Fibroblast of lung (primary cell): ENCODE data around the gene SNRPE. TPM values are rescaled to one million over a fixed set of nuclear protein-coding genes. Genes with fewer than 3 reads are reported as not detected.
A peak's percentile ranks its signal among the peaks of the same experiment; 100 is the strongest.

Experiments
- DNase-seq, 2 donors: peaks; one replicate each; pipeline versions ENCODE4 v3.0.0 to v3.0.0-alpha.2; 2010; ENCODE audit warnings: low read depth in 2 of 2
- H2AFZ ChIP-seq: 2 replicates; pipeline ENCODE4 v1.5.1; 2012; ENCODE audit warnings: low read length, control low read depth, inconsistent platforms
- H3K27ac ChIP-seq: 2 replicates; pipeline ENCODE4 v1.5.1; 2011; ENCODE audit warnings: low read length, control low read depth; ENCODE audit not compliant: insufficient read depth
- H3K27me3 ChIP-seq: 2 replicates; pipeline ENCODE4 v1.5.1; 2011; ENCODE audit warnings: mild to moderate bottlenecking, low read length; ENCODE audit not compliant: control insufficient read depth, insufficient read depth
- H3K36me3 ChIP-seq: 2 replicates; pipeline ENCODE4 v1.5.1; 2011; ENCODE audit warnings: low read length; ENCODE audit not compliant: control insufficient read depth, insufficient read depth
- H3K4me1 ChIP-seq: 2 replicates; pipeline ENCODE4 v1.5.1; 2011; ENCODE audit warnings: low read length; ENCODE audit not compliant: control insufficient read depth, insufficient read depth; ENCODE audit errors: extremely low read depth
- H3K4me2 ChIP-seq: 2 replicates; pipeline ENCODE4 v1.5.1; 2011; ENCODE audit warnings: low read length, control low read depth; ENCODE audit not compliant: insufficient read depth; ENCODE audit errors: extremely low read depth
- H3K4me3 ChIP-seq, 4 experiments: fragments of 200-600 bp in 1 of 4; sonication (generic) in 1 of 4; replicated peaks in 1 of 4; 2 replicates each; pipeline ENCODE4 v1.5.1; 2011 to 2016; ENCODE audit warnings: low read length in 4 of 4, low read depth in 3 of 4, mild to moderate bottlenecking in 3 of 4, control low read depth in 2 of 4, inconsistent platforms in 1 of 4, mixed read lengths in 1 of 4; ENCODE audit not compliant: insufficient read depth in 1 of 4; ENCODE audit errors: control extremely low read depth in 1 of 4
- H3K79me2 ChIP-seq: 2 replicates; pipeline ENCODE4 v1.5.1; 2012; ENCODE audit warnings: mild to moderate bottlenecking, low read length, inconsistent platforms; ENCODE audit not compliant: control insufficient read depth, insufficient read depth
- H3K9ac ChIP-seq: 2 replicates; pipeline ENCODE4 v1.5.1; 2011; ENCODE audit warnings: mild to moderate bottlenecking, low read length, control low read depth; ENCODE audit not compliant: insufficient read depth
- H3K9me3 ChIP-seq: 2 replicates; pipeline ENCODE4 v1.5.1; 2012; ENCODE audit warnings: low read depth, low read length; ENCODE audit not compliant: control insufficient read depth, insufficient read depth
- H4K20me1 ChIP-seq: 2 replicates; pipeline ENCODE4 v1.5.1; 2011; ENCODE audit warnings: low read length; ENCODE audit not compliant: control insufficient read depth, insufficient read depth; ENCODE audit errors: extremely low read depth
- CTCF ChIP-seq, 2 donors: IDR thresholded peaks in 1 of 2; conservative IDR thresholded peaks in 1 of 2; 1 replicate in 1 of 2; 2 replicates in 1 of 2; pipeline ENCODE4 v1.5.1; 2011 to 2012; ENCODE audit warnings: low read length in 2 of 2, control low read depth in 1 of 2, inconsistent platforms in 1 of 2, low read depth in 1 of 2, mild to moderate bottlenecking in 1 of 2
- EZH2 ChIP-seq: IDR thresholded peaks from 2 replicates; pipeline ENCODE4 v1.5.1; 2012; ENCODE audit warnings: low read length, control low read depth, mild to moderate bottlenecking; ENCODE audit errors: missing control alignments
- polyA plus RNA-seq, 2 donors: library from polyadenylated mRNA; depleted of rRNA in 1 of 2; stranded (reverse) in 1 of 2; unstranded in 1 of 2; fragments of >200 nt; gene quantifications; 2 replicates each; pipeline ENCODE4 v1.2.1, GENCODE V29; 2011 to 2012; ENCODE audit warnings: missing spikeins in 1 of 2
- total RNA-seq: library from RNA; depleted of rRNA; stranded (reverse); fragments of >200 nt; gene quantifications from 2 replicates; pipeline ENCODE4 v1.2.1, GENCODE V29; 2014

Gene SNRPE
- total and polyA plus RNA-seq, 2 donors (not counting 1 experiment from before 2014, with no cell fraction given) = 30.2 to 246 TPM

- Histone ChIP-seq H4K20me1 (no peaks in the 10 kb centered on the region), H3K36me3 (no peaks in the 10 kb centered on the region), H3K4me2 (no peak overlapping the region), H3K4me1 (peaks cover 16% of the 10 kb centered on the region), H3K27ac (peak overlapping the region; percentile 32), H3K9me3 (no peaks in the 10 kb centered on the region), H3K9ac (no peak overlapping the region), H3K4me3 (no peak overlapping the region), H3K79me2 (no peaks in the 10 kb centered on the region), H2AFZ (no peak overlapping the region), H3K27me3 (no peaks in the 10 kb centered on the region)
- TF ChIP-seq EZH2 (no peak), CTCF (conservative IDR thresholded peaks at IDR 0.05 in 1 of 2, IDR thresholded peaks at IDR 0.05 in 1 of 2; ENCODE audit: low read depth in 1 of 2, low read length in 2 of 2) (no peak)
- DNase-seq = peak; percentile 11 to 30
These were observed 46.5 kb downstream of the SNRPE start for GRCh38 chr1:203907901-203908300.

GRCh38 chr1:203911806-203912205 is 50.4 kb downstream of the SNRPE start:
- Histone ChIP-seq H3K9ac (no peak overlapping the region), H3K27me3 (no peaks in the 10 kb centered on the region), H3K4me3 (no peak overlapping the region), H3K9me3 (no peaks in the 10 kb centered on the region), H2AFZ (no peak overlapping the region), H3K79me2 (no peaks in the 10 kb centered on the region), H3K36me3 (no peaks in the 10 kb centered on the region), H3K4me2 (no peak overlapping the region), H3K4me1 (peaks cover 7% of the 10 kb centered on the region), H3K27ac (no peak overlapping the region), H4K20me1 (no peaks in the 10 kb centered on the region)
- DNase-seq = peak in 1 of 2 donors; percentile 86
- no peak for TF ChIP-seq EZH2
- no peak for TF ChIP-seq CTCF (conservative IDR thresholded peaks at IDR 0.05 in 1 of 2, IDR thresholded peaks at IDR 0.05 in 1 of 2; ENCODE audit: low read depth in 1 of 2, low read length in 2 of 2)

GRCh38 chr1:203913073-203913521 is 51.7 kb downstream of the SNRPE start:
- TF ChIP-seq EZH2 (no peak), CTCF (conservative IDR thresholded peaks at IDR 0.05 in 1 of 2, IDR thresholded peaks at IDR 0.05 in 1 of 2; ENCODE audit: low read depth in 1 of 2, low read length in 2 of 2) (no peak)
- Histone ChIP-seq H3K36me3 (no peaks in the 10 kb centered on the region), H4K20me1 (no peaks in the 10 kb centered on the region), H2AFZ (no peak overlapping the region), H3K9ac (no peak overlapping the region), H3K4me1 (no peaks in the 10 kb centered on the region), H3K27me3 (no peaks in the 10 kb centered on the region), H3K4me3 (no peak overlapping the region), H3K27ac (no peak overlapping the region), H3K79me2 (no peaks in the 10 kb centered on the region), H3K9me3 (no peaks in the 10 kb centered on the region), H3K4me2 (no peak overlapping the region)
- peak in 1 of 2 donors; percentile 78 for DNase-seq
